HL-60 (cell line): ENCODE results near the gene TRIM47.
"Not testable (repeated sequence)": the region's sequence is repeated elsewhere in the genome, so short reads cannot be mapped to it uniquely, and the experiment has no call there.

Experiments used
- CTCF ChIP-seq: IDR thresholded peaks from one replicate; pipeline ENCODE4 v1.5.1; 2011; ENCODE audit warnings: low read length, control low read depth, inconsistent platforms; ENCODE audit not compliant: insufficient read depth
- POLR2AphosphoS5 ChIP-seq: IDR thresholded peaks from 2 replicates; pipeline ENCODE4 v1.6.1; 2012; ENCODE audit warnings: low read depth
- REST ChIP-seq: IDR thresholded peaks from 2 replicates; pipeline ENCODE4 v1.6.1; 2012; ENCODE audit warnings: low read depth; ENCODE audit not compliant: insufficient replicate concordance

- not testable (repeated sequence) for TF ChIP-seq POLR2AphosphoS5, CTCF, REST
These were observed 9.6 kb downstream of the TRIM47 start for GRCh38 chr17:75868730-75869281.
